Hepatocyte (in vitro differentiated cells): ENCODE measurements around the gene PPP2R5C. TPM values are rescaled to one million over a fixed set of nuclear protein-coding genes. Genes with fewer than 3 reads are reported as not detected.

Source experiments
- DNase-seq: peaks from one replicate; pipeline ENCODE4 v3.0.0-alpha.2; 2016; ENCODE audit warnings: low spot score
- H2AFZ ChIP-seq: fragments of 200-600 bp; sonication (generic); 2 replicates; pipeline ENCODE4 v1.6.0; 2016; ENCODE audit warnings: antibody characterized with exemption, mild to moderate bottlenecking
- H3K27ac ChIP-seq: fragments of 200-600 bp; sonication (generic); 2 replicates; pipeline ENCODE4 v1.5.1; 2016; ENCODE audit warnings: mild to moderate bottlenecking
- H3K27me3 ChIP-seq: fragments of 200-600 bp; sonication (generic); 2 replicates; pipeline ENCODE4 v1.6.1; 2016
- H3K36me3 ChIP-seq: fragments of 200-600 bp; sonication (generic); replicated peaks from 2 replicates; pipeline ENCODE4 v1.5.1; 2016; ENCODE audit warnings: low read depth; ENCODE audit not compliant: insufficient read depth
- H3K4me1 ChIP-seq: fragments of 200-600 bp; sonication (generic); 2 replicates; pipeline ENCODE4 v1.5.1; 2016; ENCODE audit warnings: mild to moderate bottlenecking, moderate library complexity; ENCODE audit not compliant: insufficient read depth
- H3K4me2 ChIP-seq: fragments of 200-600 bp; sonication (generic); 2 replicates; pipeline ENCODE4 v1.6.0; 2016
- H3K4me3 ChIP-seq: fragments of 200-600 bp; sonication (generic); 2 replicates; pipeline ENCODE4 v1.5.1; 2016; ENCODE audit warnings: mild to moderate bottlenecking
- H3K79me2 ChIP-seq: fragments of 200-600 bp; sonication (generic); 2 replicates; pipeline ENCODE4 v1.6.0; 2017; ENCODE audit warnings: mild to moderate bottlenecking
- H3K9me2 ChIP-seq: fragments of 200-600 bp; sonication (generic); replicated peaks from 2 replicates; pipeline ENCODE4 v1.6.0; 2017; ENCODE audit warnings: mild to moderate bottlenecking; ENCODE audit not compliant: insufficient read depth
- H3K9me3 ChIP-seq: fragments of 200-600 bp; sonication (generic); 2 replicates; pipeline ENCODE4 v1.5.1; 2016; ENCODE audit warnings: low read depth, mild to moderate bottlenecking
- H4K20me1 ChIP-seq: fragments of 200-600 bp; sonication (generic); 2 replicates; pipeline ENCODE4 v1.6.0; 2016; ENCODE audit warnings: mild to moderate bottlenecking; ENCODE audit not compliant: insufficient read depth, poor library complexity, severe bottlenecking
- CTCF ChIP-seq: fragments of 200-600 bp; sonication (generic); IDR thresholded peaks from 2 replicates; pipeline ENCODE4 v1.5.1; 2016; ENCODE audit warnings: antibody characterized with exemption, mild to moderate bottlenecking; ENCODE audit not compliant: poor library complexity
- EZH2 ChIP-seq: fragments of 200-600 bp; sonication (generic); IDR thresholded peaks from 2 replicates; pipeline ENCODE4 v1.6.1; 2016; ENCODE audit warnings: antibody characterized with exemption, mild to moderate bottlenecking, borderline replicate concordance
- EZH2phosphoT487 ChIP-seq: fragments of 200-600 bp; sonication (generic); IDR thresholded peaks from one replicate; pipeline ENCODE4 v1.6.1; 2018; ENCODE audit warnings: antibody characterized with exemption, mild to moderate bottlenecking, low read depth, moderate library complexity; ENCODE audit not compliant: unreplicated experiment, severe bottlenecking
- WGBS: methylation state at CpG from one replicate; pipeline ENCODE4 v1.1.6; 2016; ENCODE audit warnings: low lambda C conversion rate; ENCODE audit errors: missing lambda C conversion rate; 5-methylcytosine and 5-hydroxymethylcytosine counted together
- polyA plus RNA-seq: library from polyadenylated mRNA; unstranded; fragments of >200 nt; fragmentation: Nextera tagmentation; extraction: Ambion mirVana; gene quantifications from 2 replicates; pipeline ENCODE4 v1.2.1, GENCODE V29; 2016
- total RNA-seq: library from RNA; depleted of rRNA; stranded (reverse); fragments of >200 nt; gene quantifications from 2 replicates; pipeline ENCODE4 v1.2.3, GENCODE V29; 2014

Gene PPP2R5C
- total and polyA plus RNA-seq, 2 experiments from 2014 or later: 47.4 to 78.0 TPM

GRCh38 chr14:101844219-101844618 lies 82.7 kb downstream of the PPP2R5C start:
- H3K4me3 ChIP-seq: no peak overlapping the region
- H3K9me3 ChIP-seq: no peaks in the 10 kb centered on the region
- H3K4me1 ChIP-seq: no peaks in the 10 kb centered on the region
- no peaks in the 10 kb centered on the region for H3K9me2 ChIP-seq
- no peak for DNase-seq
- no peak overlapping the region for H2AFZ ChIP-seq
- no peaks in the 10 kb centered on the region for H3K27me3 ChIP-seq
- 92% methylated on average over 19 of the region's 19 CpGs for WGBS
- H3K4me2 ChIP-seq: no peak overlapping the region
- H4K20me1 ChIP-seq: peaks cover 33% of the 10 kb centered on the region
- H3K36me3 ChIP-seq: no peaks in the 10 kb centered on the region
- H3K27ac ChIP-seq: no peak overlapping the region
- H3K79me2 ChIP-seq: peaks cover 92% of the 10 kb centered on the region
- no peak for TF ChIP-seq CTCF
- no peak for TF ChIP-seq EZH2
- TF ChIP-seq EZH2phosphoT487: no peak

GRCh38 chr14:101844751-101845150 lies 83.2 kb downstream of the PPP2R5C start:
- 84% methylated on average over 3 of the region's 3 CpGs for WGBS
- Histone ChIP-seq H3K9me2 (no peaks in the 10 kb centered on the region), H3K4me1 (no peaks in the 10 kb centered on the region), H3K4me3 (no peak overlapping the region), H3K9me3 (no peaks in the 10 kb centered on the region), H4K20me1 (peaks cover 38% of the 10 kb centered on the region), H2AFZ (no peak overlapping the region), H3K79me2 (peaks cover 92% of the 10 kb centered on the region), H3K4me2 (no peak overlapping the region), H3K36me3 (no peaks in the 10 kb centered on the region), H3K27ac (no peak overlapping the region), H3K27me3 (no peaks in the 10 kb centered on the region)
- TF ChIP-seq CTCF: no peak
- TF ChIP-seq EZH2phosphoT487: no peak
- TF ChIP-seq EZH2: no peak
- no peak for DNase-seq

DNA sequence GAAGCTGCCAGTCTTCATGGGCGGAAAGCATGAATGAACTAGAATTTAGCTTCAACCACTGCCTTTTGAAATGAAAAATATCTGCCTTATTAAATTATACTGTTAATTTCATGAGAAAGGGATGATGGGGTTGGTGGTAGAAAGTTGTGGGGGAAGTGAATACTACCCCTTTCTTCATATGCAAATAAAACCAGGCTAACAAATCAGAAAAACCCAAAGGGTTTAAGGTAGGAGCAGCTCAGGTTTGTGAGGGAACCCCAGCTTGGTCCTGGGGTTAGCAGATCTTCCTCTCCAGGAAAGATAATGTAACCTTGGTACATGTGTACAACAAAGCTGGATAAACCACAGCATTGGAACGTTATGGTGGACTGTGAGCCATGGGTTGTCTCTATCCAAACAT lies 84.0 kb downstream of the PPP2R5C start:
- Histone ChIP-seq H4K20me1 (peaks cover 46% of the 10 kb centered on the region), H3K36me3 (no peaks in the 10 kb centered on the region), H3K4me1 (no peaks in the 10 kb centered on the region), H3K4me3 (no peak overlapping the region), H3K4me2 (no peak overlapping the region), H3K9me2 (no peaks in the 10 kb centered on the region), H2AFZ (no peak overlapping the region), H3K27me3 (no peaks in the 10 kb centered on the region), H3K79me2 (peaks cover 93% of the 10 kb centered on the region), H3K9me3 (no peaks in the 10 kb centered on the region), H3K27ac (no peak overlapping the region)
- no peak for DNase-seq
- TF ChIP-seq EZH2: no peak
- TF ChIP-seq CTCF: no peak
- no peak for TF ChIP-seq EZH2phosphoT487
- WGBS: 90% methylated on average over 2 of the region's 2 CpGs

DNA sequence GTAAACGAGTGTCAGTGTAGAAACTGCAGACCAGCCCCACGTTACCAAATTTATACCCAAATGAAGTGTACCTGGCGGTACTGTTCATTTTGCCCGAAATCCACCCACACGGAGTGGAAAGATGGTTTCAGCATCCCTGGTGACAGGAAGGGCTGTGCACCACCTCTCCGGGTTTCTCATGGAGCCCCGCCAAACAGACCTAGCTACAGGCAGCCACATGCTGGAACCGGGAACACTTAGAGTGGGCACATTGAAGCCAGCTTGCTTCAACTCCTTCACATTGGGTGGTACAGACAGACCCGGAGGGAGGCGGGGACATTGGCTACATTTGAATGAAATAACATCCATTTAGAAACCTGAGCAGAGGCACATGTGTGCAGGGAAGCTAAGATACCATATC lies 84.4 kb downstream of the PPP2R5C start:
- Histone ChIP-seq H4K20me1 (peaks cover 44% of the 10 kb centered on the region), H3K4me2 (no peak overlapping the region), H3K79me2 (peaks cover 93% of the 10 kb centered on the region), H3K4me3 (no peak overlapping the region), H3K27me3 (no peaks in the 10 kb centered on the region), H3K4me1 (no peaks in the 10 kb centered on the region), H3K9me3 (no peaks in the 10 kb centered on the region), H3K36me3 (no peaks in the 10 kb centered on the region), H3K27ac (no peak overlapping the region), H2AFZ (no peak overlapping the region), H3K9me2 (no peaks in the 10 kb centered on the region)
- 93% methylated on average over 10 of the region's 10 CpGs for WGBS
- no peak for DNase-seq
- TF ChIP-seq EZH2phosphoT487: no peak
- no peak for TF ChIP-seq CTCF
- TF ChIP-seq EZH2: no peak
